ENCODE data around the gene ZFAND2A.

GRCh38 chr7:1150400-1151002 lies 9.5 kb downstream of the ZFAND2A start:
- TF ChIP-seq POLR2A (IDR thresholded peaks at IDR 0.05; ENCODE audit: low read length), result no peak
- no peak for TF ChIP-seq GATA1 (IDR thresholded peaks at IDR 0.05; ENCODE audit: low read depth, low read length)

All from erythroblast (primary cell).